Karpas-422 (cell line): ENCODE data around the gene MRPS10. TPM values are rescaled to one million over a fixed set of nuclear protein-coding genes. Genes with fewer than 3 reads are reported as not detected.
"Not testable (repeated sequence)": the region's sequence is repeated elsewhere in the genome, so short reads cannot be mapped to it uniquely, and the experiment has no call there.

Experiments used
- DNase-seq: peaks from one replicate; pipeline ENCODE4 v3.0.0-alpha.2; 2015
- H2AFZ ChIP-seq: fragments of 200-600 bp; sonication (generic); 2 replicates; pipeline ENCODE4 v1.6.1; 2014; ENCODE audit warnings: antibody characterized with exemption, low read length, mixed read lengths
- H3K27ac ChIP-seq: fragments of 200-600 bp; sonication (generic); 2 replicates; pipeline ENCODE4 v1.5.1; 2014; ENCODE audit warnings: mild to moderate bottlenecking, low read length, moderate library complexity
- H3K27me3 ChIP-seq: fragments of 200-600 bp; sonication (generic); 2 replicates; pipeline ENCODE4 v1.6.1; 2014; ENCODE audit warnings: low read length, mixed read lengths
- H3K36me3 ChIP-seq: fragments of 200-600 bp; sonication (generic); 2 replicates; pipeline ENCODE4 v1.6.1; 2014; ENCODE audit warnings: low read length, mixed read lengths; ENCODE audit not compliant: insufficient read depth
- H3K4me1 ChIP-seq: fragments of 200-600 bp; sonication (generic); 2 replicates; pipeline ENCODE4 v1.6.1; 2014; ENCODE audit warnings: mild to moderate bottlenecking, low read length, mixed read lengths
- H3K4me2 ChIP-seq: fragments of 200-600 bp; sonication (generic); 2 replicates; pipeline ENCODE4 v1.6.1; 2014; ENCODE audit warnings: low read length, low read depth, mild to moderate bottlenecking; ENCODE audit not compliant: poor library complexity, severe bottlenecking
- H3K4me3 ChIP-seq: fragments of 200-600 bp; sonication (generic); 2 replicates; pipeline ENCODE4 v1.5.1; 2014; ENCODE audit warnings: mild to moderate bottlenecking, antibody characterized with exemption, low read length, mixed read lengths
- H3K79me2 ChIP-seq: fragments of 200-600 bp; sonication (generic); 2 replicates; pipeline ENCODE4 v1.6.1; 2014; ENCODE audit warnings: mild to moderate bottlenecking, low read length, mixed read lengths
- H3K9ac ChIP-seq: fragments of 200-600 bp; sonication (generic); 2 replicates; pipeline ENCODE4 v1.6.0; 2014; ENCODE audit warnings: low read length
- H3K9me2 ChIP-seq: fragments of 200-600 bp; sonication (generic), shearing (Covaris generic); replicated peaks from 2 replicates; pipeline ENCODE4 v1.6.0; 2014; ENCODE audit warnings: mild to moderate bottlenecking, low read length, moderate library complexity; ENCODE audit not compliant: insufficient read depth
- H3K9me3 ChIP-seq: fragments of 300-700, 200-600 bp; sonication (generic); 2 replicates; pipeline ENCODE4 v1.6.1; 2014; ENCODE audit warnings: low read length, mixed read lengths
- H4K20me1 ChIP-seq: fragments of 200-600 bp; sonication (generic); 2 replicates; pipeline ENCODE4 v1.6.1; 2014; ENCODE audit warnings: mild to moderate bottlenecking, antibody characterized with exemption, low read length, low read depth; ENCODE audit not compliant: insufficient read depth
- total RNA-seq: library from RNA; depleted of rRNA; stranded (reverse); fragments of >200 nt; shearing (Covaris generic); gene quantifications from 2 replicates; pipeline ENCODE4 v1.2.3, GENCODE V29; 2014; ENCODE audit warnings: low replicate concordance

Gene MRPS10
- total RNA-seq, 1 experiment from 2014 or later: 54.2 TPM

DNA sequence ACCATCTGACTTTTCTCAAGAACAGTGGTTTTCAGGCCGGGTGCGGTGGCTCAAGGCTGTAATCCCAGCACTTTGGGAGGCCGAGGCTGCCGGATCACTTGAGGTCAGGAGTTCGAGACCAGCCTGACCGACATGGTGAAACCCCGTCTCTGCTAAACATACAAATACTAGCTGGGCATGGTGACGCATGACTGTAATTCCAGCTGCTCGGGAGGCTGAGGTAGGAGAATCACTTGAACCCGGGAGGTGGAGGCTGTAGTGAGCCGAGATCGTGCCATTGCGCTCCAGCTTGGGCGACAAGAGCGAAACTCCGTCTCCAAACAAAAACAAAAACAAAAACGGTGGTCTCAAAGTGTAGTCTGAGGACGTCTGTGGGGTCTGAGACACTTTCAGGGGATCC lies 1.2 kb downstream of the MRPS10 start:
- not testable (repeated sequence) for H3K9me2 ChIP-seq, H4K20me1 ChIP-seq, H3K27ac ChIP-seq, H2AFZ ChIP-seq, DNase-seq, H3K9me3 ChIP-seq, H3K27me3 ChIP-seq
- Histone ChIP-seq H3K79me2 (peaks cover 50% of the 10 kb centered on the region), H3K36me3 (peaks cover 26% of the 10 kb centered on the region; the same call in 1 of the 2 replicates), H3K4me2 (peak overlapping the region; percentile 98), H3K9ac (peak overlapping the region; percentile 79), H3K4me1 (peaks cover 33% of the 10 kb centered on the region), H3K4me3 (peak overlapping the region; percentile 86)

DNA sequence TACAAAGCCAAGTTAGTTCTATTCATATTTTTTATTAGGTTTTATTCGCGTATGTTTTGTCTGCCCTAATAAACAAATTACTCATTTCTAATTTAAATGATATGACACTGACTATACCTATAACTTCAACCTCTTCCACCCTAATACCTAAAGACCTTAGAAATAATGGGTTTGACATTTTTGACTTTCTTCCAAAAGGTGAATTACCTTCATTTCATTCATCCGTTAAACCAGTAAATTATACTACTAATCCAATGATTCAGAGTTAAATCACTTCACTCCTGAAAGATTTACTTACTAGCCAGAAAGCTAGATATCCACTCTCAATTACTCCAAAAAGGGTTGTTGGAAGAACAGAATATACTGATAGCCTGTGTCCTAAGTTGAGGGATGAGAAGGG lies 5.2 kb downstream of the MRPS10 start:
- Histone ChIP-seq H3K36me3 (peaks cover 52% of the 10 kb centered on the region; the same call in 1 of the 2 replicates), H3K79me2 (peaks cover 47% of the 10 kb centered on the region), H3K27me3 (no peaks in the 10 kb centered on the region), H3K4me3 (no peak overlapping the region), H3K9me2 (no peaks in the 10 kb centered on the region), H3K4me1 (peaks cover 30% of the 10 kb centered on the region), H2AFZ (no peak overlapping the region), H3K9me3 (no peaks in the 10 kb centered on the region), H4K20me1 (no peaks in the 10 kb centered on the region), H3K27ac (no peak overlapping the region), H3K9ac (no peak overlapping the region), H3K4me2 (no peak overlapping the region)
- DNase-seq: no peak

- H3K4me1 ChIP-seq: peaks cover 28% of the 10 kb centered on the region
- H3K9me3 ChIP-seq: no peaks in the 10 kb centered on the region
- no peaks in the 10 kb centered on the region for H3K27me3 ChIP-seq
- no peak for DNase-seq
- H3K4me3 ChIP-seq: no peak overlapping the region
- H3K27ac ChIP-seq: no peak overlapping the region
- H3K36me3 ChIP-seq: peaks cover 52% of the 10 kb centered on the region; the same call in 1 of the 2 replicates
- peaks cover 40% of the 10 kb centered on the region for H3K79me2 ChIP-seq
- no peak overlapping the region for H2AFZ ChIP-seq
- H3K4me2 ChIP-seq: no peak overlapping the region
- no peaks in the 10 kb centered on the region for H3K9me2 ChIP-seq
- no peaks in the 10 kb centered on the region for H4K20me1 ChIP-seq
- H3K9ac ChIP-seq: no peak overlapping the region
Observed at GRCh38 chr6:42211726-42212125, 5.9 kb downstream of the MRPS10 start.

- Histone ChIP-seq H3K36me3 (peaks cover 54% of the 10 kb centered on the region; the same call in 1 of the 2 replicates), H3K9ac (no peak overlapping the region), H3K4me3 (no peak overlapping the region)
Observed at GRCh38 chr6:42210551-42210950, 7.1 kb downstream of the MRPS10 start.

DNA sequence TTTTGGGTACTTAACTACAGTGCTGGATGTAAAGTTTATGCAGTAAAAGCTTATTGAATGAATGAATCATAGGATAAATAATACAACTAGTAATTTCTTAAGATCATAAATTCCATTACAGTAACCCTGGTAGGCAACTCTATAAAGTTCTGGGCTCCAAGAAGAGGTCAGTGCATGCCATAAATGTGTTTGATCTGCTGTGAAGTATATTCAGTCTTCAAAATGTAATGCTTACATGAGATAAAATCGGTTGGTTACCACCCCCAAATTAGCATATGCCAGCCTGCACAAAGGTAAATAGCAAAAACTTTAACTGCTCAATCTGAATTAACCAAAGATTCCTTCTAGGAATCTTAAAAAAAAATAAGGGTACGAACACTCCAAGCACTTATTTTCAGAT lies 10.1 kb downstream of the MRPS10 start:
- H3K36me3 ChIP-seq: peaks cover 38% of the 10 kb centered on the region; the same call in 1 of the 2 replicates
- DNase-seq: not testable (repeated sequence)

More at GRCh38 chr6:42210551-42210950, 7.1 kb downstream of the MRPS10 start:
- Histone ChIP-seq H3K79me2 (peaks cover 30% of the 10 kb centered on the region), H2AFZ (no peak overlapping the region), H3K4me1 (peaks cover 17% of the 10 kb centered on the region), H4K20me1 (no peaks in the 10 kb centered on the region), H3K9me3 (no peaks in the 10 kb centered on the region), H3K9me2 (no peaks in the 10 kb centered on the region), H3K27ac (no peak overlapping the region), H3K4me2 (no peak overlapping the region), H3K27me3 (no peaks in the 10 kb centered on the region)
- no peak for DNase-seq

DNA sequence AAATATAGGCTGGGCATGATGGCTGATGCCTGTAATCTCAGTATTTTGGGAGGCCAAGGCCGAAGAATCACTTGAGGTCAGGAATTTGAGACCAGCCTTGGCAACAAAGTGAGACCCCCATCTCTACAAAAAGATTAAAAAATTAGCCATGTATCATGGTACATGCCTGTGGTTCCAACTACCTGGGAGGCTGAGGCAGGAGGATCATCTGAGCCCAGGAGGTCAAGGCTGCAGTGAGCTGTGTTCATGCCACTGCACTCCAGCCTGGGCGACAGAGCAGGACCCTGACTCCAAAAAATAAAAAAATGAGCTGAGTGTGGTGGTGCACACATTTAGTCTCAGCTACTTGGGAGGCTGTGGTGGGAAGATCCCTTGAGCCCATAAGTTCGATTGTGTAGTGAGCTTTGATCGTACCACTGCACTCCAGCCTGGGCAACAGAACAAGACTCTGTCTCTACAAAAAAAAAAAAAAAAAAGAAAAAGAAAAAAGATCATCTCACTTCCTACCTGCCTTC lies 12.8 kb downstream of the MRPS10 start:
- no peaks in the 10 kb centered on the region for H3K4me1 ChIP-seq
- H3K36me3 ChIP-seq: peaks cover 18% of the 10 kb centered on the region; the same call in 1 of the 2 replicates
- H3K9me3 ChIP-seq: no peaks in the 10 kb centered on the region
- no peak overlapping the region for H2AFZ ChIP-seq
- no peaks in the 10 kb centered on the region for H3K27me3 ChIP-seq
- H3K79me2 ChIP-seq: no peaks in the 10 kb centered on the region
- H3K4me3 ChIP-seq: no peak overlapping the region
- DNase-seq: no peak
- no peak overlapping the region for H3K27ac ChIP-seq
- H4K20me1 ChIP-seq: no peaks in the 10 kb centered on the region
- no peak overlapping the region for H3K9ac ChIP-seq
- H3K4me2 ChIP-seq: no peak overlapping the region
- no peaks in the 10 kb centered on the region for H3K9me2 ChIP-seq

More for the DNA sequence above, 10.1 kb downstream of the MRPS10 start:
- H3K4me3 ChIP-seq, H3K9me3 ChIP-seq, H3K4me2 ChIP-seq, H3K9me2 ChIP-seq, H3K9ac ChIP-seq, H3K79me2 ChIP-seq, H3K4me1 ChIP-seq, H2AFZ ChIP-seq, H4K20me1 ChIP-seq, H3K27ac ChIP-seq, H3K27me3 ChIP-seq: not testable (repeated sequence)

GRCh38 chr6:42203183-42203582 lies 14.5 kb downstream of the MRPS10 start:
- DNase-seq: no peak
- Histone ChIP-seq H3K27ac (no peak overlapping the region), H3K9me2 (no peaks in the 10 kb centered on the region), H3K4me3 (no peak overlapping the region), H2AFZ (no peak overlapping the region), H3K4me2 (no peak overlapping the region), H3K9me3 (no peaks in the 10 kb centered on the region), H3K27me3 (no peaks in the 10 kb centered on the region), H3K79me2 (no peaks in the 10 kb centered on the region), H4K20me1 (no peaks in the 10 kb centered on the region), H3K36me3 (peaks cover 9% of the 10 kb centered on the region; the same call in 1 of the 2 replicates), H3K9ac (no peak overlapping the region), H3K4me1 (no peaks in the 10 kb centered on the region)

DNA sequence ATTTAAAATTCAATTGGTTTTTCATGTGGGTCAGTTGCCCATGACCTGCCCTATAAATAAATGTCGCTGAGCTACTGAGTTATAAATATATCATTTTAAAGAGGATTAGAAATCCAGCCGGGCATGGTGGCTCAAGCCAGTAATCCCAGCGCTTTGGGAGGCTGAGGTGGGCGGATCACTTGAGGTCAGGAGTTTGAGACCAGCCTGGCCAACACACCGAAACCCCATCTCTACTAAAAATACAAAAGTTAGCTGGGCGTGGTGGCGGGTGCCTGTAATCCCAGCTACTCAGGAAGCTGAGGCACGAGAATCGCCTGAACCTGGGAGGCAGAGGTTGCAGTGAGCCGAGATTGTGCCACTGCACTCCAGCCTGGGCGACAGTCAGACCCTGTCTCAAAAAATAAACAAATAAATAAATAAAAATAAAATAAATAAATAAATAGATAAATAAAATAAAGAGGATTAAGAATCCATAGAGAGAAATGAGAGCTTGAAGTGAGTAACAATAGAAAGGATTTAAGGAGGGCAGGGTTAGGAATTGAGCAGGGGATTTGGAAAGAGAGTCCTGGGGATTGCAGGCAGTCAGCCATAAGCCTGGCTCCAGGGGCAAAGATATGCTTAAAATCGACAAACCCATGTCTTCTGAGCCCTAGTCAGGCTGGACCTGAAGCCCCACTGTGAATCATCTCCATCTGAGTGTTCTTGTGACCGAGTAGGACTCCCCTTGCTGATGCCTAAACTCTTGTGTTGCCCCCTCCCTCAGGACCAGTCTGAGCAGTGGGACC lies 15.3 kb downstream of the MRPS10 start:
- not testable (repeated sequence) for H3K9me3 ChIP-seq, H2AFZ ChIP-seq, H3K79me2 ChIP-seq, H3K4me3 ChIP-seq, H3K27ac ChIP-seq, H3K27me3 ChIP-seq, H3K4me1 ChIP-seq, DNase-seq, H3K36me3 ChIP-seq, H4K20me1 ChIP-seq, H3K9me2 ChIP-seq, H3K4me2 ChIP-seq, H3K9ac ChIP-seq
